ENCODE results near the gene SYP. TPM values are rescaled to one million over a fixed set of nuclear protein-coding genes. Genes with fewer than 3 reads are reported as not detected.

Gene SYP
- total RNA-seq, 2 experiments from 2014 or later: 0.79 to 2.9 TPM

DNA sequence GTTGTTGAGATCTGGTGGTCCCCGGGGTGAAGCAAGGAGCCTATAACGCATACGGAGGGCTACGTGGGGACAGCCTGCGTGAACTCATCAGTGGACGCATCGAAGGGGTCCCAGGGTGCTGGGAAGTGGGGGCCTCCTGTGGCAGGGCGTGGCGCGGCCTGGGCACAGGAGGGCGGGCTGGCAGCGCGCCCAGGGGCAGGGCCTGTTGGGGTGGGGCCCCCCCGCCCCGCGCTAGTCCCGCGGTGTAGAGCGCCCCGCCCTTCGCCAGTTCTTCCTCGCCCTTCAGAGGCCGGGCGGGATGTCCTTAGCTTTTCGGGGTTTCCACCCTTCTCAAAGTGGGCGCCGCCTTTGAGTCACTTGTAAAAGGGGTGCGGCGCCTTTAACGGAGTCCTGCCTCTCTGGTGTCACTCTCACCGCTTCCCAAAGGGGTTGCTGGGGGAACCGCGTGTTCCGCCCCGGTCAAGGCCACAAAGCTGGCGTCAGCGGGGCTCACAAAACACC, 27.7 kb downstream of the SYP start:
- H3K79me2 ChIP-seq (ENCODE audit: insufficient read depth, low read depth, low read length): peaks cover 7% of the 10 kb centered on the region; the same call in 1 of the 2 replicates
- peak overlapping the region; percentile 77 for H3K27ac ChIP-seq (ENCODE audit: low read depth, low read length, poor library complexity, severe bottlenecking)
- no peak for TF ChIP-seq EZH2phosphoT487 (IDR thresholded peaks at IDR 0.05; ENCODE audit: borderline replicate concordance, low read depth, low read length)
- TF ChIP-seq, protein P1, sequence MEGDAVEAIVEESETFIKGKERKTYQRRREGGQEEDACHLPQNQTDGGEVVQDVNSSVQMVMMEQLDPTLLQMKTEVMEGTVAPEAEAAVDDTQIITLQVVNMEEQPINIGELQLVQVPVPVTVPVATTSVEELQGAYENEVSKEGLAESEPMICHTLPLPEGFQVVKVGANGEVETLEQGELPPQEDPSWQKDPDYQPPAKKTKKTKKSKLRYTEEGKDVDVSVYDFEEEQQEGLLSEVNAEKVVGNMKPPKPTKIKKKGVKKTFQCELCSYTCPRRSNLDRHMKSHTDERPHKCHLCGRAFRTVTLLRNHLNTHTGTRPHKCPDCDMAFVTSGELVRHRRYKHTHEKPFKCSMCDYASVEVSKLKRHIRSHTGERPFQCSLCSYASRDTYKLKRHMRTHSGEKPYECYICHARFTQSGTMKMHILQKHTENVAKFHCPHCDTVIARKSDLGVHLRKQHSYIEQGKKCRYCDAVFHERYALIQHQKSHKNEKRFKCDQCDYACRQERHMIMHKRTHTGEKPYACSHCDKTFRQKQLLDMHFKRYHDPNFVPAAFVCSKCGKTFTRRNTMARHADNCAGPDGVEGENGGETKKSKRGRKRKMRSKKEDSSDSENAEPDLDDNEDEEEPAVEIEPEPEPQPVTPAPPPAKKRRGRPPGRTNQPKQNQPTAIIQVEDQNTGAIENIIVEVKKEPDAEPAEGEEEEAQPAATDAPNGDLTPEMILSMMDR (conservative IDR thresholded peaks at IDR 0.05; ENCODE audit: low read length): no peak
- peaks cover 40% of the 10 kb centered on the region for H3K36me3 ChIP-seq (ENCODE audit: insufficient read depth, low read length)
- H3K4me1 ChIP-seq (ENCODE audit: insufficient read depth, low read length, poor library complexity, severe bottlenecking): peaks cover 36% of the 10 kb centered on the region
- DNase-seq (ENCODE audit: low spot score): peak; percentile 72
- intact Hi-C loops (cut with micrococcal nuclease; ENCODE audit: unreplicated experiment): no loop called here
- POLR2A ChIA-PET: interaction anchor here (0.9 kb wide), 1 partner anchor 14 kb away, joined by 3 read pairs; no protein-coding TSS in a partner anchor
- H3K9me2 ChIP-seq (ENCODE audit: insufficient read depth, low read length): no peaks in the 10 kb centered on the region
- H2AFZ ChIP-seq (ENCODE audit: low read length): peak overlapping the region; percentile 32; the same call in 1 of the 2 replicates
- no peaks in the 10 kb centered on the region for H3K9me3 ChIP-seq (ENCODE audit: low read length)
- H4K20me1 ChIP-seq (ENCODE audit: insufficient read depth, low read length): peaks cover 6% of the 10 kb centered on the region; the same call in 1 of the 2 replicates
- CTCF ChIA-PET (ENCODE audit: unreplicated experiment): no interaction called here
- H3K4me3 ChIP-seq (ENCODE audit: low read depth, low read length, poor library complexity, severe bottlenecking): peak overlapping the region; percentile 93
- peak overlapping the region; percentile 89 for H3K4me2 ChIP-seq (ENCODE audit: low read length)
- no TSS peak for BruUV-seq (replicated peaks)

DNA sequence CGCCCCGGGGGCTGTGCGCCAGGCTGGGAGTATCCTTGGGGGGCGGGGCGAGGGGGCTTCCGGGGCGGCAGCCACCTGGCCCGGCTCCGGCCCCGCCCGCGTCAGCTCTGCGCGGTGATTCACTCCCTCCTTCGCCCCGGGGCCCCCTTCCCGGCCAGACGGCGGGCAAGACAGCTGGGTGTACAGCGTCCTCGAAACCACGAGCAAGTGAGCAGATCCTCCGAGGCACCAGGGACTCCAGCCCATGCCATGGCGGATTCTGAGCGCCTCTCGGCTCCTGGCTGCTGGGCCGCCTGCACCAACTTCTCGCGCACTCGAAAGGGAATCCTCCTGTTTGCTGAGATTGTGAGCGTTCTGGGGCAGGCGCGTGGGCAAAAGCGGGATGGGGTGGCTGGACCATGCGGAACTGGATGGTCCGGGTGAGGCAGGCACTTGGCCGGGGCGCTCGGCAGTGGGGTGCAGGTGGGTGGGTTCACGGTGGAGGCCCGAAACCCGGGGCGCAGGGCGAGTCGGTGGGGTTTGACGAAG, 28.2 kb downstream of the SYP start, which contains the start of gene PLP2:
PLP2 (plus strand) TSS at position 147 of the 528 bp plus-strand sequence; CDS start at position 250, 103 bp downstream.
- peak within 1 kb of the TSS; percentile 89 for H3K4me2 ChIP-seq (ENCODE audit: low read length)
- H3K36me3 ChIP-seq (ENCODE audit: insufficient read depth, low read length): peaks cover 40% of the 10 kb centered on the region
- peak within 1 kb of the TSS; percentile 93 for H3K4me3 ChIP-seq (ENCODE audit: low read depth, low read length, poor library complexity, severe bottlenecking)
- peak within 1 kb of the TSS; percentile 77 for H3K27ac ChIP-seq (ENCODE audit: low read depth, low read length, poor library complexity, severe bottlenecking)
- DNase-seq (ENCODE audit: low spot score): peak; percentile 67
- POLR2A ChIA-PET: interaction anchor here (0.7 to 1.0 kb wide), 4 partner anchors 14 to 602 kb away, joined by 3 read pairs; no protein-coding TSS in a partner anchor
- TF ChIP-seq, protein P1 (conservative IDR thresholded peaks at IDR 0.05; ENCODE audit: low read length): no peak
- TF ChIP-seq EZH2phosphoT487 (IDR thresholded peaks at IDR 0.05; ENCODE audit: borderline replicate concordance, low read depth, low read length): no peak
- peaks cover 7% of the 10 kb centered on the region; the same call in 1 of the 2 replicates for H3K79me2 ChIP-seq (ENCODE audit: insufficient read depth, low read depth, low read length)
- CTCF ChIA-PET (ENCODE audit: unreplicated experiment): interaction anchor here (0.6 kb wide), 1 partner anchor 16 kb away, joined by 3 read pairs; no protein-coding TSS in a partner anchor
- no peaks in the 10 kb centered on the region for H3K9me3 ChIP-seq (ENCODE audit: low read length)
- intact Hi-C loops (cut with micrococcal nuclease; ENCODE audit: unreplicated experiment): no loop called here
- peak within 1 kb of the TSS; percentile 32 for H2AFZ ChIP-seq (ENCODE audit: low read length)
- BruUV-seq (replicated peaks): no TSS peak
- peaks cover 6% of the 10 kb centered on the region; the same call in 1 of the 2 replicates for H4K20me1 ChIP-seq (ENCODE audit: insufficient read depth, low read length)
- H3K4me1 ChIP-seq (ENCODE audit: insufficient read depth, low read length, poor library complexity, severe bottlenecking): peaks cover 41% of the 10 kb centered on the region
- no peaks in the 10 kb centered on the region for H3K9me2 ChIP-seq (ENCODE audit: insufficient read depth, low read length)

Measured in OCI-LY7 (cell line).